Measurements from ENCODE around the gene GMDS.
"Not testable (repeated sequence)": the region's sequence is repeated elsewhere in the genome, so short reads cannot be mapped to it uniquely, and the experiment has no call there.

The GMDS gene

DNA sequence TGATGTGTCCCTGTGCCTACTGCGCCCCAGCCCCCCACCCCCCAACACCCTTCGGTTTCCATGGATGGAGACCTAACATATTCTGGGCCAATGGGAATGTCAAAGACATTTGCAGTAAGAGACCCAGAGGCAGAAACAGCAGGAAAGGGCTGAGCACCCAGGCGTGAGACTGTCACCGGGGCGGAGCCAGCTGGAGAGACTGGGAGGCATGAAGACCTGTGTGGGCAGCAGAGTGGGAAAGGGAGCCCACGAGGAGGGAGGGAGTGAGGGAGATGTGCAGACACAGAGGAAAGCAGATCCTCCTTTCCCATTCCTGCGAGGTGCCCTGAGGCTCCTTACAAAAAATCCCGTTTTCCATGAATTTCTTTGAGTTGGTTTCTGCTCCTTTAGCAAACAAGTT lies 485.5 kb downstream of the GMDS start:
- POLR2A ChIA-PET (ENCODE audit: low non-redundant PET), result no interaction called here
- no peak overlapping the region for H3K27ac ChIP-seq
- no peak for DNase-seq (ENCODE audit: low spot score)
- CTCF ChIA-PET, result no interaction called here
- TF ChIP-seq, protein P1, sequence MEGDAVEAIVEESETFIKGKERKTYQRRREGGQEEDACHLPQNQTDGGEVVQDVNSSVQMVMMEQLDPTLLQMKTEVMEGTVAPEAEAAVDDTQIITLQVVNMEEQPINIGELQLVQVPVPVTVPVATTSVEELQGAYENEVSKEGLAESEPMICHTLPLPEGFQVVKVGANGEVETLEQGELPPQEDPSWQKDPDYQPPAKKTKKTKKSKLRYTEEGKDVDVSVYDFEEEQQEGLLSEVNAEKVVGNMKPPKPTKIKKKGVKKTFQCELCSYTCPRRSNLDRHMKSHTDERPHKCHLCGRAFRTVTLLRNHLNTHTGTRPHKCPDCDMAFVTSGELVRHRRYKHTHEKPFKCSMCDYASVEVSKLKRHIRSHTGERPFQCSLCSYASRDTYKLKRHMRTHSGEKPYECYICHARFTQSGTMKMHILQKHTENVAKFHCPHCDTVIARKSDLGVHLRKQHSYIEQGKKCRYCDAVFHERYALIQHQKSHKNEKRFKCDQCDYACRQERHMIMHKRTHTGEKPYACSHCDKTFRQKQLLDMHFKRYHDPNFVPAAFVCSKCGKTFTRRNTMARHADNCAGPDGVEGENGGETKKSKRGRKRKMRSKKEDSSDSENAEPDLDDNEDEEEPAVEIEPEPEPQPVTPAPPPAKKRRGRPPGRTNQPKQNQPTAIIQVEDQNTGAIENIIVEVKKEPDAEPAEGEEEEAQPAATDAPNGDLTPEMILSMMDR (conservative IDR thresholded peaks at IDR 0.05; ENCODE audit: low read depth), result no peak

- ChIA-PET POLR2A (ENCODE audit: low non-redundant PET) (no interaction called here), CTCF (no interaction called here)
- TF ChIP-seq, protein P1 (conservative IDR thresholded peaks at IDR 0.05; ENCODE audit: low read depth), result no peak
- DNase-seq (ENCODE audit: low spot score), result no peak
- H3K27ac ChIP-seq, result no peak overlapping the region
These were observed 487.2 kb downstream of the GMDS start for GRCh38 chr6:1758076-1758679.

DNA sequence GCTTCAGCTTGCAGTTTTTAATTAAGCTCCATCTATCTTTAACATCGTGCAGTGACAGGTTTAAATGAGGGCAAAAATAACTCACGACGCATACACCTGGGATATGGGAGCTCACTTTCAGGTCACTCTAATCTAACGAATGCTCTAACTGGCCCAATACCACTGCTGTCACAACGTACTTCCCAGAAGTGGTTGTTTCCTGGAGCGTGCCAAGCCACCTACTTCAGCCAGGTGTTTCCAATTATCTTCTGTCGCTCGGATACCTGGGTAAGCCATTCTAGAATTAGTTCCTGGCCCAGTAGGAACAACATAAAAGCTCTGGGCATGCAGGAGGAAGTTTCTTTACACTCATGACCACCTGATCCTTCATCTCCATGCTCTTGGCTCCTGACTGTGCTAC lies 488.3 kb downstream of the GMDS start:
- no peak for DNase-seq (ENCODE audit: low spot score)
- H3K27ac ChIP-seq, result no peak overlapping the region
- TF ChIP-seq, protein P1 (conservative IDR thresholded peaks at IDR 0.05; ENCODE audit: low read depth), result no peak
- ChIA-PET POLR2A (ENCODE audit: low non-redundant PET) (no interaction called here), CTCF (interaction anchor here (1.2 kb wide), 1 partner anchor 347 kb away, joined by 3 read pairs; no protein-coding TSS in a partner anchor)

DNA sequence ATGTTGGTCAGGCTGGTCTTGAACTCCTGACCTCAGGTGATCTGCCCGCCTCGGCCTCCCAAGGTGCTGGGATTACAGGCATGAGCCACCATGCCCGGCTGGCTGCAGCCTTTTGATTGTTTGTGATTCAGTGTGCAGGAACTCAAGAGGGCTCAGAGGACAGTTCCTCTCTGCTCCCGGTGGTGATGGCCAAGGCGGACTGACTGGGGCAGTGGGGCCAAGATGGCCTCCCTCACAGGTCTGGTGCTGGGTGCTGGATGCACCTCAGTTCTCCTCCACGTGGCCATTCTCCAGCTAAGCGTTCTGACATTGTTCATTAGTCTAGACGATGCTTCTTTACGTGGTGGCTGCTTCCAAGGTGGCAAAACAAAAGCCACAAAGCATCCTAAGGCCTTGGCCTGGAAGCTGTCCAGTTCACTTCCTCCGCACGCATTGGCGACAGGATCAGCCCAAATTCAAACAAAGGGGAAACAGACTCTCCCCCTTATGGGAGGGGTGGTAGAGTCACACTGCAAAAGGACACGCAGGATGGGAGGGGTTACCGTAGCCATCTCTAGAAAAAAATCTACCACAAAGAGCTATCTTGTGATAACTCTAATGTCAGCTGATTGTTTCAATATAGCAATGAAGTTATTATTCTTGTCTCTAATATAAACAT lies 488.8 kb downstream of the GMDS start:
- TF ChIP-seq, protein P1 (conservative IDR thresholded peaks at IDR 0.05; ENCODE audit: low read depth), result no peak
- H3K27ac ChIP-seq, result no peak overlapping the region
- CTCF ChIA-PET, result interaction anchor here (0.5 to 1.2 kb wide), 2 partner anchors 346 to 348 kb away, joined by 3 read pairs; no protein-coding TSS in a partner anchor
- POLR2A ChIA-PET (ENCODE audit: low non-redundant PET), result no interaction called here
- no peak for DNase-seq (ENCODE audit: low spot score)

DNA sequence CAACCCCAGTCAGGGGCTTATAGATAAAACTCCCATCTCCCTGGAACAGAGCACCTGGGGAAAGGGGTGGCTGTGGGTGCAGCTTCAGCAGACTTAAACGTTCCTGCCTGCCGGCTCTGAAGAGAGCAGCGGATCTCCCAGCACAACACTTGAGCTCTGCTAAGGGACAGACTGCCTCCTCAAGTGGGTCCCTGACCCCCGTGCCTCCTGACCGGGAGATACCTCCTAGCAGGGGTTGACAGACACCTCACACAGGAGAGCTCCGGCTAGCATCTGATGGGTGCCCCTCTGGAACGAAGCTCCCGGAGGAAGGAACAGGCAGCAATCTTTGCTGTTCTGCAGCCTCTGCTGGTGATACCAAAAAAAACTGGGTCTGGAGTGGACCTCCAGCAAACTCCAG lies 494.3 kb downstream of the GMDS start:
- POLR2A ChIA-PET (ENCODE audit: low non-redundant PET); CTCF ChIA-PET; DNase-seq (ENCODE audit: low spot score); H3K27ac ChIP-seq: not testable (repeated sequence)

DNA sequence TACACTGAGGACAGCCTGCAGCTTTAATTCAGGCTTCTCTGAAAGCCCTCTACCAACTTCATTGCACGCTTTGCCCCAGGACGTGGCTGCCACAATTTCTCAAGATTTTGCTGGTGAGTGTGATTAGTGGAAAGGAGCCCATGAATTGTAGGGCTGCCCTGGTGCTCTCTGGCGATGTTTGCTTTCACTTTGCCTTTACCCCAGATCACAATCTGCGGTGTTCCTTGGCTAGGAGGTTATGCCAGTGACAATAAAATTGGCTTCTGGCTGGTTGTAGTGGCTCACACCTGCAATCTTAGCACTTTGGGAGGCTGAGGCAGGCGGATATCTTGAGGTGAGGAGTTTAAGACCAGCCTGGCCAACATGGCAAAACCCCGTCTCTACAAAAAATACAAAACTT lies 496.4 kb downstream of the GMDS start:
- DNase-seq (ENCODE audit: low spot score), result no peak
- POLR2A ChIA-PET (ENCODE audit: low non-redundant PET), result no interaction called here
- TF ChIP-seq, protein P1 (conservative IDR thresholded peaks at IDR 0.05; ENCODE audit: low read depth), result no peak
- CTCF ChIA-PET, result no interaction called here
- no peak overlapping the region for H3K27ac ChIP-seq

- TF ChIP-seq, protein P1 (conservative IDR thresholded peaks at IDR 0.05; ENCODE audit: low read depth), result no peak
- no peak overlapping the region for H3K27ac ChIP-seq
- CTCF ChIA-PET, result no interaction called here
- no peak for DNase-seq (ENCODE audit: low spot score)
- POLR2A ChIA-PET (ENCODE audit: low non-redundant PET), result no interaction called here
These were observed 497.9 kb downstream of the GMDS start for GRCh38 chr6:1747531-1747930.

All from RWPE1 (cell line).